HepG2 (cell line): ENCODE data around the gene TMEM233. TPM values are rescaled to one million over a fixed set of nuclear protein-coding genes. Genes with fewer than 3 reads are reported as not detected.
A peak's percentile ranks its signal among the peaks of the same experiment; 100 is the strongest.

Experiments
- ARNT ChIP-seq: fragments of 450-650 bp; IDR thresholded peaks from 2 replicates; pipeline ENCODE4 v1.6.1; 2017
- ATF1 ChIP-seq: IDR thresholded peaks from 2 replicates; pipeline ENCODE4 v1.6.1; 2016; ENCODE audit warnings: mild to moderate bottlenecking, control low read depth
- BRD4 ChIP-seq: sonication (generic); formaldehyde crosslinking; IDR thresholded peaks from 2 replicates; pipeline ENCODE4 v1.4.0; 2020; ENCODE audit warnings: missing genetic modification reagents
- DNMT1 ChIP-seq: sonication (generic); formaldehyde crosslinking; IDR thresholded peaks from 2 replicates; pipeline ENCODE4 v1.5.1; 2020; ENCODE audit warnings: mild to moderate bottlenecking, missing genetic modification reagents
- ETV5 ChIP-seq: IDR thresholded peaks from 2 replicates; pipeline ENCODE4 v1.6.1; 2018; ENCODE audit warnings: missing biosample characterization, missing genetic modification reagents, inconsistent platforms, borderline replicate concordance
- GTF3A ChIP-seq: sonication (generic); formaldehyde crosslinking; conservative IDR thresholded peaks from 2 replicates; pipeline ENCODE4 v1.4.0; 2020; ENCODE audit warnings: mild to moderate bottlenecking, missing genetic modification reagents
- HDAC2 ChIP-seq: sonication (generic); formaldehyde crosslinking; IDR thresholded peaks from 2 replicates; pipeline ENCODE4 v1.4.0; 2020; ENCODE audit warnings: missing genetic modification reagents
- KDM4B ChIP-seq: sonication (generic); formaldehyde crosslinking; IDR thresholded peaks from 2 replicates; pipeline ENCODE4 v1.4.0; 2020; ENCODE audit warnings: missing genetic modification reagents
- KLF6 ChIP-seq: IDR thresholded peaks from 2 replicates; pipeline ENCODE4 v1.8.0; 2016; ENCODE audit warnings: missing biosample characterization, missing genetic modification reagents
- NBN ChIP-seq: fragments of 450-650 bp; conservative IDR thresholded peaks from 2 replicates; pipeline ENCODE4 v1.6.1; 2017
- NFKB2 ChIP-seq: sonication (generic); formaldehyde crosslinking; IDR thresholded peaks from 2 replicates; pipeline ENCODE4 v1.4.0; 2020; ENCODE audit warnings: missing genetic modification reagents, borderline replicate concordance
- NR2F1 ChIP-seq, 2 experiments: fragments of 450-650 bp in 1 of 2; formaldehyde crosslinking in 1 of 2; IDR thresholded peaks; 2 replicates each; pipeline versions ENCODE4 v1.5.0 to v1.6.1; 2016 to 2020; ENCODE audit warnings: mild to moderate bottlenecking in 1 of 2, missing compliant biosample characterization in 1 of 2, missing genetic modification reagents in 1 of 2, moderate library complexity in 1 of 2
- NR2F6 ChIP-seq, 2 experiments: IDR thresholded peaks; 2 replicates each; pipeline ENCODE4 v1.6.1; 2016; ENCODE audit warnings: antibody characterized with exemption in 1 of 2, mild to moderate bottlenecking in 1 of 2
- PHF21A ChIP-seq: sonication (generic); formaldehyde crosslinking; IDR thresholded peaks from 2 replicates; pipeline ENCODE4 v1.5.0; 2020; ENCODE audit warnings: mild to moderate bottlenecking, missing genetic modification reagents
- TRIM24 ChIP-seq: sonication (generic); formaldehyde crosslinking; IDR thresholded peaks from 2 replicates; pipeline ENCODE4 v1.8.0; 2022; ENCODE audit warnings: mild to moderate bottlenecking, missing genetic modification reagents
- ZBTB7B ChIP-seq: sonication (generic); formaldehyde crosslinking; IDR thresholded peaks from 2 replicates; pipeline ENCODE4 v1.4.0; 2020; ENCODE audit warnings: missing genetic modification reagents
- ZC3H4 ChIP-seq: sonication (generic); formaldehyde crosslinking; IDR thresholded peaks from 2 replicates; pipeline ENCODE4 v1.4.0; 2020; ENCODE audit warnings: missing genetic modification reagents, borderline replicate concordance
- ZNF17 ChIP-seq: sonication (generic); formaldehyde crosslinking; IDR thresholded peaks from 2 replicates; pipeline ENCODE4 v1.5.0; 2020; ENCODE audit warnings: mild to moderate bottlenecking, missing genetic modification reagents
- ZNF20 ChIP-seq: sonication (generic); formaldehyde crosslinking; IDR thresholded peaks from 2 replicates; pipeline ENCODE4 v1.4.0; 2020; ENCODE audit warnings: mild to moderate bottlenecking, moderate library complexity, missing genetic modification reagents
- ZNF274 ChIP-seq: sonication (generic); formaldehyde crosslinking; IDR thresholded peaks from 2 replicates; pipeline ENCODE4 v1.5.1; 2020; ENCODE audit warnings: mild to moderate bottlenecking, missing genetic modification reagents
- ZNF33B ChIP-seq: sonication (generic); formaldehyde crosslinking; IDR thresholded peaks from 2 replicates; pipeline ENCODE4 v1.5.1; 2020; ENCODE audit warnings: mild to moderate bottlenecking, missing genetic modification reagents
- ZNF629 ChIP-seq: sonication (generic); formaldehyde crosslinking; conservative IDR thresholded peaks from 2 replicates; pipeline ENCODE4 v1.5.0; 2020; ENCODE audit warnings: missing genetic modification reagents
- ZNF891 ChIP-seq: sonication (generic); formaldehyde crosslinking; IDR thresholded peaks from 2 replicates; pipeline ENCODE4 v1.5.0; 2020; ENCODE audit warnings: mild to moderate bottlenecking, missing genetic modification reagents
- ZSCAN25 ChIP-seq: sonication (generic); formaldehyde crosslinking; IDR thresholded peaks from 2 replicates; pipeline ENCODE4 v1.8.0; 2022; ENCODE audit warnings: mild to moderate bottlenecking, missing genetic modification reagents
- polyA plus RNA-seq, 8 experiments: library from polyadenylated mRNA; depleted of rRNA in 3 of 8; stranded (reverse) in 7 of 8; unstranded in 1 of 8; fragments of >200 nt; fragmentation: Illumina TruSeq in 4 of 8; extraction: Trizol in 4 of 8; gene quantifications; 2 replicates each; pipeline versions ENCODE4 v1.2.1 to v1.2.3, GENCODE V29; 2011 to 2016; ENCODE audit warnings: low read depth in 4 of 8, missing spikeins in 1 of 8, mixed read lengths in 1 of 8; ENCODE audit not compliant: insufficient read depth in 1 of 8
- total RNA-seq, 5 experiments: library from RNA; depleted of rRNA; stranded (reverse); fragments of >200 nt; fragmentation: Illumina TruSeq; extraction: Trizol; gene quantifications; 2 replicates each; pipeline ENCODE4 v1.2.3, GENCODE V29; 2016; ENCODE audit warnings: low read depth in 1 of 5
- TF ChIP-seq, protein P1 (sequence below): IDR thresholded peaks from 2 replicates; pipeline ENCODE4 v1.4.0; 2020; ENCODE audit warnings: mild to moderate bottlenecking, missing genetic modification reagents
- TF ChIP-seq, protein P2 (sequence below): sonication (generic); formaldehyde crosslinking; IDR thresholded peaks from 2 replicates; pipeline ENCODE4 v1.4.0; 2020; ENCODE audit warnings: missing genetic modification reagents
- TF ChIP-seq, protein P3 (sequence below): IDR thresholded peaks from 2 replicates; pipeline ENCODE4 v1.6.1; 2016; ENCODE audit warnings: low read depth, control low read depth

TMEM233 gene
- total and polyA plus RNA-seq, 2 of the 13 experiments (the other 11 are each of a cell fraction or from before 2014, with no cell fraction given), result 0.03 TPM; not detected in 1

DNA sequence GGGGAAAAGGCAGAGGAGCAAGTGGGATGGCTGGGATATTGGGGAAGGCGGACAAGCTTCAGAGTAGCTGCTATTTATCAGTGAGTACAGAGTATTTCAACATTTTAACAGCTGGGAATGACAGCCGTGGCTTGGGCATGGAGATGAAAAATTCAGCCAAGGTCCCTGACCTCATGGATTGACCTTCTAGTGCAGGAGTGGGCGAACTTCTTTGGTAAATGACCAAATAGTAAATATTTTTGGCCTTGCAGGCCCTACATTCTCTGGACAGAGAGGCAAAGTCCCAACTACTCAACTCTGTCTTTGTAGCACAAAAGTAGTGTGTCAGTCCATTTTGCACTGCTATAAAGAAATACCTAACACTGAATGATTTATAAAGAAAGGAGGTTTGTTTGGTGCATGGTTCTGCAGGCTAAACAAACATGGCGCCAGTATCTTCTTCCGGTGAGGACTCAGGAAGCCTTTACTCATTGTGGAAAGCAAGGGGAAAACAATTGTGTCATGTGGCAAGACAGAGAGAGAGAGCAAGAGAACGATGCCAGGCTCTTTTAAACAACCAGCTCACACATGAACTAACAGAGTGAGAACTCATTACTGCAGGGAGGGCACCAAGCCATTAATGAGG lies 33.6 kb downstream of the TMEM233 start (continued):
- TF ChIP-seq ZNF17 (CRISPR knock-in tag), result no peak
- no peak for TF ChIP-seq PHF21A (CRISPR knock-in tag)
- 0 out of 2 replicates have a peak, but pooled peaks have one; percentile 21 for TF ChIP-seq HDAC2 (CRISPR knock-in tag)
- no peak for TF ChIP-seq KDM4B (CRISPR knock-in tag)
- TF ChIP-seq, protein P1, sequence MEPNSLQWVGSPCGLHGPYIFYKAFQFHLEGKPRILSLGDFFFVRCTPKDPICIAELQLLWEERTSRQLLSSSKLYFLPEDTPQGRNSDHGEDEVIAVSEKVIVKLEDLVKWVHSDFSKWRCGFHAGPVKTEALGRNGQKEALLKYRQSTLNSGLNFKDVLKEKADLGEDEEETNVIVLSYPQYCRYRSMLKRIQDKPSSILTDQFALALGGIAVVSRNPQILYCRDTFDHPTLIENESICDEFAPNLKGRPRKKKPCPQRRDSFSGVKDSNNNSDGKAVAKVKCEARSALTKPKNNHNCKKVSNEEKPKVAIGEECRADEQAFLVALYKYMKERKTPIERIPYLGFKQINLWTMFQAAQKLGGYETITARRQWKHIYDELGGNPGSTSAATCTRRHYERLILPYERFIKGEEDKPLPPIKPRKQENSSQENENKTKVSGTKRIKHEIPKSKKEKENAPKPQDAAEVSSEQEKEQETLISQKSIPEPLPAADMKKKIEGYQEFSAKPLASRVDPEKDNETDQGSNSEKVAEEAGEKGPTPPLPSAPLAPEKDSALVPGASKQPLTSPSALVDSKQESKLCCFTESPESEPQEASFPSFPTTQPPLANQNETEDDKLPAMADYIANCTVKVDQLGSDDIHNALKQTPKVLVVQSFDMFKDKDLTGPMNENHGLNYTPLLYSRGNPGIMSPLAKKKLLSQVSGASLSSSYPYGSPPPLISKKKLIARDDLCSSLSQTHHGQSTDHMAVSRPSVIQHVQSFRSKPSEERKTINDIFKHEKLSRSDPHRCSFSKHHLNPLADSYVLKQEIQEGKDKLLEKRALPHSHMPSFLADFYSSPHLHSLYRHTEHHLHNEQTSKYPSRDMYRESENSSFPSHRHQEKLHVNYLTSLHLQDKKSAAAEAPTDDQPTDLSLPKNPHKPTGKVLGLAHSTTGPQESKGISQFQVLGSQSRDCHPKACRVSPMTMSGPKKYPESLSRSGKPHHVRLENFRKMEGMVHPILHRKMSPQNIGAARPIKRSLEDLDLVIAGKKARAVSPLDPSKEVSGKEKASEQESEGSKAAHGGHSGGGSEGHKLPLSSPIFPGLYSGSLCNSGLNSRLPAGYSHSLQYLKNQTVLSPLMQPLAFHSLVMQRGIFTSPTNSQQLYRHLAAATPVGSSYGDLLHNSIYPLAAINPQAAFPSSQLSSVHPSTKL (CRISPR knock-in tag), result peak; percentile 25; the same call in 1 of the 2 replicates
- no peak for TF ChIP-seq ATF1 (CRISPR knock-in tag)
- no peak for TF ChIP-seq KLF6 (CRISPR knock-in tag)
- no peak for TF ChIP-seq ZNF20
- TF ChIP-seq ZSCAN25 (CRISPR knock-in tag), result no peak
- TF ChIP-seq ZNF629 (CRISPR knock-in tag), result no peak
- TF ChIP-seq ZNF891, result no peak
- peak; percentile 32 to 53; a peak in 2 of 4 replicates for TF ChIP-seq NR2F1 (CRISPR knock-in tag; IDR thresholded peaks at IDR 0.05)
- TF ChIP-seq TRIM24 (CRISPR knock-in tag), result no peak
- TF ChIP-seq NFKB2 (CRISPR knock-in tag), result no peak
- TF ChIP-seq ZBTB7B (CRISPR knock-in tag), result no peak
- TF ChIP-seq NR2F6 (IDR thresholded peaks at IDR 0.05), result peak; percentile 68
- peak; percentile 38; the same call in 1 of the 2 replicates for TF ChIP-seq NR2F6 (CRISPR knock-in tag; IDR thresholded peaks at IDR 0.05)
- TF ChIP-seq, protein P2, sequence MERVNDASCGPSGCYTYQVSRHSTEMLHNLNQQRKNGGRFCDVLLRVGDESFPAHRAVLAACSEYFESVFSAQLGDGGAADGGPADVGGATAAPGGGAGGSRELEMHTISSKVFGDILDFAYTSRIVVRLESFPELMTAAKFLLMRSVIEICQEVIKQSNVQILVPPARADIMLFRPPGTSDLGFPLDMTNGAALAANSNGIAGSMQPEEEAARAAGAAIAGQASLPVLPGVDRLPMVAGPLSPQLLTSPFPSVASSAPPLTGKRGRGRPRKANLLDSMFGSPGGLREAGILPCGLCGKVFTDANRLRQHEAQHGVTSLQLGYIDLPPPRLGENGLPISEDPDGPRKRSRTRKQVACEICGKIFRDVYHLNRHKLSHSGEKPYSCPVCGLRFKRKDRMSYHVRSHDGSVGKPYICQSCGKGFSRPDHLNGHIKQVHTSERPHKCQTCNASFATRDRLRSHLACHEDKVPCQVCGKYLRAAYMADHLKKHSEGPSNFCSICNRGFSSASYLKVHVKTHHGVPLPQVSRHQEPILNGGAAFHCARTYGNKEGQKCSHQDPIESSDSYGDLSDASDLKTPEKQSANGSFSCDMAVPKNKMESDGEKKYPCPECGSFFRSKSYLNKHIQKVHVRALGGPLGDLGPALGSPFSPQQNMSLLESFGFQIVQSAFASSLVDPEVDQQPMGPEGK (CRISPR knock-in tag), result no peak
- TF ChIP-seq, protein P3, sequence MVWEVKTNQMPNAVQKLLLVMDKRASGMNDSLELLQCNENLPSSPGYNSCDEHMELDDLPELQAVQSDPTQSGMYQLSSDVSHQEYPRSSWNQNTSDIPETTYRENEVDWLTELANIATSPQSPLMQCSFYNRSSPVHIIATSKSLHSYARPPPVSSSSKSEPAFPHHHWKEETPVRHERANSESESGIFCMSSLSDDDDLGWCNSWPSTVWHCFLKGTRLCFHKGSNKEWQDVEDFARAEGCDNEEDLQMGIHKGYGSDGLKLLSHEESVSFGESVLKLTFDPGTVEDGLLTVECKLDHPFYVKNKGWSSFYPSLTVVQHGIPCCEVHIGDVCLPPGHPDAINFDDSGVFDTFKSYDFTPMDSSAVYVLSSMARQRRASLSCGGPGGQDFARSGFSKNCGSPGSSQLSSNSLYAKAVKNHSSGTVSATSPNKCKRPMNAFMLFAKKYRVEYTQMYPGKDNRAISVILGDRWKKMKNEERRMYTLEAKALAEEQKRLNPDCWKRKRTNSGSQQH (CRISPR knock-in tag), result no peak
- no peak for TF ChIP-seq ETV5 (CRISPR knock-in tag)
- no peak for TF ChIP-seq DNMT1 (CRISPR knock-in tag)
- TF ChIP-seq GTF3A (CRISPR knock-in tag), result no peak
- no peak for TF ChIP-seq BRD4 (CRISPR knock-in tag)
- no peak for TF ChIP-seq ZC3H4 (CRISPR knock-in tag)
- no peak for TF ChIP-seq NBN
- no peak for TF ChIP-seq ZNF33B
- TF ChIP-seq ZNF274 (CRISPR knock-in tag), result no peak
- no peak for TF ChIP-seq ARNT
